ENCODE results near the gene CYSRT1. TPM values are rescaled to one million over a fixed set of nuclear protein-coding genes. Genes with fewer than 3 reads are reported as not detected.
A peak's percentile ranks its signal among the peaks of the same experiment; 100 is the strongest.

CYSRT1 gene
- total RNA-seq, 1 donor = 0.27 TPM

DNA sequence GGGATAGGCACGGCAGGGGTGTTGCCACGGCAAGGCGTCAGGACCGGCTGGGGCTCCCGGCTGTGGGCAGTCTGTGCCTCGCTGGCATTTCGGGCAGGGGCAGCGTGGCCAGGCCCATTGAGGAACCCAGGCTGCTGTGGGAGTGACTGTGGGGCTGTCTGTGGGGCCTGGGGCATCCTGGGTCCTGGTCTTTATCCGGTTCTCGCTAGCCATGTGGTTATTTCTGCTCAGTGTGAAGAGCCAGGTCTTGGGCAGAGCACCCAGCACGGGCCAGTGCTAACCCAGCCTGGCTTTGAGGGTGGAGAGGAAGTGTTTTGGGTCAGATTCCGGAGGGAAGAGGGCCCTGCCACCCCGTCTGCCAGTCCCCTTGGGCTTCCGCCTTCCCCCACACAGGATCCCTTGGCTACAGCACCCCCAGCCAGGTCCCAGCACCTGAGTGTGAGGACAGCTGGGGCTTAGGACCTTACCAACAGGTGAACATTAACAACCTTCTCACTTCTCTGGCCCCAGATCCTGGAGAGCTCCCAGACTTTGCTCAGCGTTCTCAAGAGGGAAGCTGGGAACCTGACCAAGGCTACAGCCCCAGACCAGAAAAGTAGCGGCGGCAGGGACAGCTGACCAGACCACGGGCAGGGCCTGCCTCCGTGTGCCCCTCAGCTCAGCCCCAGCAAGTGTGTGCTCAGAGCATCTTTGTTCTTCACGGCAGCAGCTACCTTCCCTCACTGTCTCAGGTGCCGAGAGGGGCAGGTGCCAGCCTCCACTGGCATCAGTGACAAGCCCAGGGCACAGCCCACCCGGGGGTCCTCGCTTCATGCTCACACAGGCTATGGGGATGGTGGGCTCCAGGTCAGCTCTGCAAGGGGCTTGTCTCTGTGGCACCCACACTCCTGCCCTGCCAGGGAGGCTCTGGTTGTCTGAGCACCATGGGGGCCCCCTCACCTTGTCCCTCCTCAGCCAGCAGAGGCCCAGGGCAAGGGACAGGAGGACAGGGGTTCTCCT, 35.4 kb upstream of the CYSRT1 start:
- no peak for DNase-seq (ENCODE audit: low read depth in 2 of 3, low spot score in 2 of 3)

GRCh38 chr9:137190315-137190856, 34.6 kb upstream of the CYSRT1 start:
- DNase-seq (ENCODE audit: low read depth in 2 of 3, low spot score in 2 of 3) = no peak

GRCh38 chr9:137191245-137191644, 33.7 kb upstream of the CYSRT1 start:
- no peak for DNase-seq (ENCODE audit: low read depth in 2 of 3, low spot score in 2 of 3)

- no peak for DNase-seq (ENCODE audit: low read depth in 2 of 3, low spot score in 2 of 3)
Measured at GRCh38 chr9:137191691-137192447, 33.1 kb upstream of the CYSRT1 start.

DNA sequence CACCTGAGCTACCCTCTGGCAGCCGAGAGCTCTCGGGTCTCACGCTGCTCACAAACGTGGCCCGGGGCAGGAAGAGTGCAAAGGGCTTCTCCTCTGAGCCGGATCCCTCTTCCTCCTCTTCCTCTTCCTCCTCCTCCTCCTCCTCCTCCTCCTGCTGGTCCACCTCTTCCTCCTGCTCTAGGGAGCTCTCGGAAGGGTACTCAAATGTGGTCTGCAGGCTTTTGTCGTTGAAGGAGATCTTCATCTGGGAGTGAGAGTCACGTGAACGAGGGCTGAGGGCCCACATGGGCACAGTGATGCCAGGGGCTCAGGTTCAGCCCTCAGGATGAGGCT, 32.6 kb upstream of the CYSRT1 start:
- DNase-seq (ENCODE audit: low read depth in 2 of 3, low spot score in 2 of 3) = no peak

DNA sequence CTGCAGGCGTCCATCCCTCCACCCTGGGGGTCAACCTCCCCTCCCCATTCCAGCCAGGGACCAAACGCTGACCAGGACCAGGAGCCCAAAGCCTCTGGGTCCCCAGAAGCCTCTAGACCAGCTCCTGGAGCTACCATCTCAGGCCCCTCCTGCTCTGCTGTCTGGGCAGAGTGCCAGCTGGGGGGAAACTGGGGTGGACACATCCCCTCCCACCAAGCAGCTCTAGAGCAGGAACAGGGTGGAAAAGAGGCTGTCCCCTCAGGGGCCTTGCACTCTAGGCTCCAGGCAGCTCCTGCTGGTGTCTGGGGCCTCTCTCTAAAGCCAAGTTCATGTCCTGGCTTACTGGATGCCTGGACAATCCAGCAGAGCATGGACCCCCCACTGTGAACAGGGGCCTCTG, 32.1 kb upstream of the CYSRT1 start:
- DNase-seq (ENCODE audit: low read depth in 2 of 3, low spot score in 2 of 3) = no peak

DNA sequence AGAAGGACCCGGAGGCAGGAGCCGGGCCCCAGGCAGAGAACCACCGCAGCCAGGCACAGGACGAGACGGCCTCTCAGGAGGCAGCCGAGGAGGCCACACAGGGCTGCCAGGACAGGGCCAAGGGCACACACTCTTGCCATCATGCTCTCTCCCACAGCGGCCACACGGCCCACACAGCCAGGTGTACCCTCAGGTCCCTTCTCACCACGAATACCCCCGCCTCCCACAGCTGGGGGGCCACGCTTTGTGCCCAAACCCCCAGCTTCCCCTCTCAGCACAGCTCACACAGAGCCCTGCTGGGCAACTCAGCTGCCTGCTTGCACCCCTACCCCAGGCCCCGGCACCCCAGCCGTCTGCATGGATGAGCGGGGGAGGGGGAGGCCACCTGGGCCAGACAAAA, 31.2 kb upstream of the CYSRT1 start:
- DNase-seq (ENCODE audit: low read depth in 2 of 3, low spot score in 2 of 3) = no peak

DNA sequence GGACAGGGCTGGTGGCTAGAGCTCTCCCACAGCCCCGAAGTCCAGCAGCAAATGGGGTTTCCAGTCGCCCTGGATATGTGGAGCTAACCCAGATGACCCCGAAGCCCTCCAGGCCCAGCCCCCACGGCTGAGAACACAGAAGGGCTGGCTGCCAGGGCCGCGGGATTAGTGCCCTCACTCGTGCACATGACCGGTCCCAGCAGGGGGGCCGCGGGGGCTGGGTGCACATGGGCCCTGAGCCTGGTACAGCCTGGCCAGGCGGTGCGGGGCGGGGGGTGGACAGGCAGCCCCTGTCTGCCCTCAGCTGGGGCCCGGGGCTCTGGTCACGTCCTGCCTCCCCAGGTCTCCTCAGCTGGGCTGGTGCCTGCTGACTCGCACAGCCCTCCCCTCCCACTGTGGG, 30.6 kb upstream of the CYSRT1 start:
- DNase-seq (ENCODE audit: low read depth in 2 of 3, low spot score in 2 of 3) = no peak

DNA sequence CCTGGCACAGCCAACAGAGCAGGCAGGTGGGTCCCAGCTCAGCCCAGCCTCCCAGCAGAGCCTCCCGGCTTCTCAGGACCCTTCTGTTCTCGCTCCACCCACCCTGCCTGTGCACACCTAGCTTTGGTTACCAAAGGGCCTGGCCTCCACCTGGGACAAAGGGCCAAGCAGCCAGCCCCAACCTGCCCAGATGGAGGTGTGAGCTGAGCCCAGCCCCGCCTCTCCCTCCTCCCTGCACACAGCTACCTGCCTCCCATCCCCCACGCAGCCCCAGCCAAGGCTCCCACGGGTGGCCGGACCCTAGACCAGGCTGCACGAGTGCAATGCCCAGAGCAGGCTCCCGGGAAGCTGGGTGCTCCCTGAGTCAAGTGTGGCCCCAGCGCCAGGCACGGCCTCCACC, 30.1 kb upstream of the CYSRT1 start:
- DNase-seq (ENCODE audit: low read depth in 2 of 3, low spot score in 2 of 3) = no peak

DNA sequence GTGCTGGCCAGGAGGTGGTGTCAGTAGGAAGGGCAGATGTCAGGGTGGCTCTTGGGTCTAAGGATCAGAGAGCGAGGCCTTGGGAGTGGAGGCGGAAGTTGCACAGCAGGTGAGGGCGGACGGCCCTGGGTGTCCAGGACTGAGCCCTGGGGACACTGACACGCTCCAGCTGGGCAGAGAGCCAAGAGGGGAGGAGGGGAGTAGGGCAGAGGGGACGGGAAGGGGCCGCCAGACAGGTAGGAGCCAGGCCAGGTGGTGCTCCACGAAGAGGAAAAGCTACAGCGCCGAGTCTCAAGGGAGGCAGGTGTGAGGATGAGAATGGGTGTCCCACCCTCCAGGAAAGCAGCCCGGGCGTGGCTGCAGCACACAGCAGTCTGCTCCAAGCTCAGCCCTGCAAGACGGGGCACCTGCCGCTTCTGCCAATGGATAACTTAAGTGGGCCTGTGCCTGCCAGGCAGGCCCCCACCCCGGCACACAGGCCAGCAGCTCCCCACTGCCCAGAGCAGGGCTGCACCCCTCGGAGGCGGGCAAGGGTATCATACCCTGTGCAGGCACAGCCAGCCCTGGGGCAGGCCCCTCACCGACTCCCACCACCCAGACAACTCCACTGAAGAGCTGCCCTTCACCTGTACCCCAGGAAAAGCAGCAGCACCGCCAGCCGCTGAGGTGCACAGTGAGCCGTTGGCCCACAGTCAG, 29.3 kb upstream of the CYSRT1 start:
- DNase-seq (ENCODE audit: low read depth in 2 of 3, low spot score in 2 of 3) = no peak

DNA sequence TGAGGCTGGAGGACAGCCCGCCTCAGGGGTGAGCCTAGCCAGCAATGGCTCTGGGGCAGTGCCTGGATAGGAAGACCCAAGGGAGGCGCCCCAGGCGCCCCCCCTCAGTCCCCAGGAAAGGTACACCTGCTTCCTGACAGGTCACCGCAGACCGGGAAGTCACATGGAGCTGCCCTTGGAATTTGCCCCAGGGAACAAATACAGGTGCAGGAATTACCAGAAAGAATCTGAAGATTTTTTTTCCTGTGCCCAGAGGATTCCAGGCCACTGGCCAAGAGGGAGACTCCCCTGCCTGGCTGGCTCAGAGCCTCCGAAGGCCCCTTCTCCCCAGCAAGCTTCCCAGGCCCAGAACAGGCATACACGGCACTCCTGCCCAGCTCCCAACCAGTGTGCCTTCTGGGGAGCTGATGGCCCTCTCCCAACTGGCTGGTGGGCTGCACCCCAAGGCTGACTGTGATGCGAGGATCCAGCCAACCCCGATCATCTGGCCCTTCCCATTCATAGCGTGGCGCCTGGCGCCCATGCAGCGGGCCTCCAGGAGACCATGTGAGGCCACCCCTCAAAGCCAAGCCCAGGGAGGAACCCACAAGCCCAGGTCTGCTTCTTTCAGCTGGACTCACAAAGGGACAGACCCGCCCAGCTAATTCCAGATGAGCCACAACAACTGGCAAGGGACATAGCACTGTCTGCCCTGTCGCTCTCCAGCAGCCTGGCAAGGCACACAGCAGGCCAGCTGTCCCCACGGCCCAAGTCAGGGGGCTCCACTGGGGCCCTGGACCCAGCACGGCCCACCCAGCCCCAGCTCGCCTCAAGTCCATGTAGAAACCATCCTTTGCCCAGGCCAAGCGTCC, 26.7 kb upstream of the CYSRT1 start:
- DNase-seq (ENCODE audit: low read depth in 2 of 3, low spot score in 2 of 3) = no peak

DNA sequence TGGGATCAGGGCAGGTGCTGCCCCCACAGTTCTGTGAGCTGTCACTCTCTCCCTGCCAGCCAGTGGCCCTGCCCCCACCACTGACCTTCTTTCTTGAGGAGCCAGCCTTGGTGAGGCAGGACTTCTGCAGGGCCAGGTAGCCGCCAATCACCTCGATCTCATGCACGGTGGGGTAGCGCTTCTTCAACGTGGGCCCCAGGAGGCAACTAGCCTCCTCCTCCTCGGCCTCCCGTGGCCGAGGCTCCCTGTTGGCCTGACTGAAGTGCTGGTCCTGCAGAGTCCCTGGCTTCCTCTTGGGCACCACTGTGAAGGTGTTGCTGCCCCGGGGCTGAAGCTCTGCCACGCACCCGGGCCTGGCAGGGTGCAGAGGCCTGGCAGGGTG, 26.1 kb upstream of the CYSRT1 start:
- no peak for DNase-seq (ENCODE audit: low read depth in 2 of 3, low spot score in 2 of 3)

- no peak for DNase-seq (ENCODE audit: low read depth in 2 of 3, low spot score in 2 of 3)
Measured at GRCh38 chr9:137199411-137200121, 25.4 kb upstream of the CYSRT1 start.

- peak; percentile 86 to 99 (median 98) for DNase-seq (ENCODE audit: low read depth in 2 of 3, low spot score in 2 of 3)
Measured at GRCh38 chr9:137200311-137201204, 24.4 kb upstream of the CYSRT1 start, which contains the start of gene TPRN. TPRN (minus strand) TSS chr9:137200741; CDS start chr9:137200711, 30 bp downstream.

- DNase-seq (ENCODE audit: low read depth in 2 of 3, low spot score in 2 of 3) = no peak
Measured at GRCh38 chr9:137201205-137201868, 23.6 kb upstream of the CYSRT1 start.

DNA sequence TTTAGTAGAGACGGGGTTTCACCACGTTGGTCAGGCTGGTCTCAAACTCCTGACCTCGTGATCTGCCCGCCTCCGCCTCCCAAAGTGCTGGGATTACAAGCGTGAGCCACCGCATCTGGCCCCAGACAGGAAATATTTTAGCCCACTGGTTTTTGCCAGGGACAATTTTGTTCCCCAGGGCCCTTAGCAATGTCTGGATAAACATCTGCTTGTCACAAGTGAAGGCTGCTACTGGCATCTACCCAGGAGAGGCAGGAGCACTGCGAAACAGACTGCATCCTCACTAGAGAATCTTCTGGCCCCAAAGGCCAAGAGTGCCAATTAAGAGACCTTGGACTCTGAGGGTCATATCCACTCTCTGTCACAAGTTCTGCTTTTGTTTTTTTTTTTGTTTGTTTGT, 22.0 kb upstream of the CYSRT1 start:
- DNase-seq (ENCODE audit: low read depth in 2 of 3, low spot score in 2 of 3) = no peak

DNA sequence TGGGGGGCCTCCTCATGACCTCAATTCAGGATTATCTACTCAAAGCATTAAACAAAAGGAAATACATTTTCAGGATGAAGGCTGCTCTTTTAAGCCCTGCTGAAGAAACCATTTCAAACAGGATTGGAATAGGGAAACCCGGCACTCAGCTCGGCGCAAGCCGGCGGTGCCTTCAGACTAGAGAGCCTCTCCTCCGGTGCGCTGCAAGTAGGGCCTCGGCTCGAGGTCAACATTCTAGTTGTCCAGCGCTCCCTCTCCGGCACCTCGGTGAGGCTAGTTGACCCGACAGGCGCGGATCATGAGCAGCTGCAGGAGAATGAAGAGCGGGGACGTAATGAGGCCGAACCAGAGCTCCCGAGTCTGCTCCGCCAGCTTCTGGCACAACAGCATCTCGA, 20.2 kb upstream of the CYSRT1 start:
- no peak for DNase-seq (ENCODE audit: low read depth in 2 of 3, low spot score in 2 of 3)
